Astrocyte (in vitro differentiated cells and primary cell): ENCODE measurements around the gene TMEM167B. TPM values are rescaled to one million over a fixed set of nuclear protein-coding genes. Genes with fewer than 3 reads are reported as not detected.

Experiments
- DNase-seq: peaks from one replicate; pipeline ENCODE4 v3.0.0-alpha.2; 2010; ENCODE audit warnings: low read depth
- FAIRE-seq: peaks from 2 replicates; lab custom pipeline; 2011; peaks lifted over from hg19 to GRCh38; lab: Jason Lieb, UNC
- H2AFZ ChIP-seq: 2 replicates; pipeline ENCODE4 v1.6.0; 2012; ENCODE audit warnings: low read depth, low read length, inconsistent platforms
- H3K27ac ChIP-seq: 2 replicates; pipeline ENCODE4 v1.5.1; 2011; ENCODE audit warnings: low read depth, low read length, inconsistent platforms
- H3K27me3 ChIP-seq: 2 replicates; pipeline ENCODE4 v1.6.0; 2011; ENCODE audit warnings: low read length, inconsistent platforms; ENCODE audit not compliant: insufficient read depth
- H3K36me3 ChIP-seq: 2 replicates; pipeline ENCODE4 v1.5.1; 2011; ENCODE audit warnings: low read length, inconsistent platforms; ENCODE audit not compliant: insufficient read depth
- H3K4me1 ChIP-seq: 2 replicates; pipeline ENCODE4 v1.5.1; 2011; ENCODE audit warnings: low read length, inconsistent platforms; ENCODE audit not compliant: insufficient read depth
- H3K4me2 ChIP-seq: 2 replicates; pipeline ENCODE4 v1.6.0; 2012; ENCODE audit warnings: low read length, inconsistent platforms
- H3K4me3 ChIP-seq: 2 replicates; pipeline ENCODE4 v1.5.1; 2011; ENCODE audit warnings: low read depth, mild to moderate bottlenecking, low read length, inconsistent platforms; ENCODE audit not compliant: insufficient read depth
- H3K79me2 ChIP-seq: 2 replicates; pipeline ENCODE4 v1.6.0; 2012; ENCODE audit warnings: mild to moderate bottlenecking, low read length, inconsistent platforms; ENCODE audit not compliant: insufficient read depth
- H3K9ac ChIP-seq: 2 replicates; pipeline ENCODE4 v1.6.0; 2012; ENCODE audit warnings: mild to moderate bottlenecking, low read length, inconsistent platforms
- H3K9me3 ChIP-seq: 2 replicates; pipeline ENCODE4 v1.5.1; 2012; ENCODE audit warnings: low read depth, mild to moderate bottlenecking, low read length, inconsistent platforms; ENCODE audit not compliant: insufficient read depth
- H4K20me1 ChIP-seq: 2 replicates; pipeline ENCODE4 v1.6.0; 2012; ENCODE audit warnings: low read length, inconsistent platforms; ENCODE audit not compliant: insufficient read depth
- H3K27ac Mint-ChIP-seq: one replicate; pipeline ENCODE4 v1.8.0; 2021; ENCODE audit warnings: mild to moderate bottlenecking, mixed read lengths; ENCODE audit not compliant: unreplicated experiment
- H3K27me3 Mint-ChIP-seq: one replicate; pipeline ENCODE4 v1.8.0; 2021; ENCODE audit warnings: low read depth, mixed read lengths; ENCODE audit not compliant: unreplicated experiment
- H3K36me3 Mint-ChIP-seq: one replicate; pipeline ENCODE4 v1.8.0; 2021; ENCODE audit warnings: low read depth, mixed read lengths; ENCODE audit not compliant: unreplicated experiment
- H3K4me1 Mint-ChIP-seq: one replicate; pipeline ENCODE4 v1.8.0; 2021; ENCODE audit warnings: low read depth, mixed read lengths; ENCODE audit not compliant: unreplicated experiment
- H3K4me3 Mint-ChIP-seq: one replicate; pipeline ENCODE4 v1.8.0; 2021; ENCODE audit warnings: mild to moderate bottlenecking, moderate library complexity, mixed read lengths; ENCODE audit not compliant: unreplicated experiment
- H3K9me3 Mint-ChIP-seq: one replicate; pipeline ENCODE4 v1.8.0; 2021; ENCODE audit warnings: mild to moderate bottlenecking, mixed read lengths; ENCODE audit not compliant: unreplicated experiment
- EZH2 ChIP-seq: IDR thresholded peaks from 2 replicates; pipeline ENCODE4 v1.6.1; 2012; ENCODE audit warnings: mild to moderate bottlenecking, low read length, inconsistent platforms; ENCODE audit not compliant: insufficient read depth
- total RNA-seq: library from RNA; stranded (reverse); gene quantifications from 2 replicates; pipeline ENCODE4 v1.2.1, GENCODE V29; 2021
- TF ChIP-seq, protein P1 (sequence below): IDR thresholded peaks from 2 replicates; pipeline ENCODE4 v1.5.1; 2011; ENCODE audit warnings: low read depth, mild to moderate bottlenecking, inconsistent platforms, low read length, moderate library complexity; ENCODE audit not compliant: insufficient read depth

The TMEM167B gene
- total RNA-seq, 1 donor from 2014 or later = 31.9 TPM

DNA sequence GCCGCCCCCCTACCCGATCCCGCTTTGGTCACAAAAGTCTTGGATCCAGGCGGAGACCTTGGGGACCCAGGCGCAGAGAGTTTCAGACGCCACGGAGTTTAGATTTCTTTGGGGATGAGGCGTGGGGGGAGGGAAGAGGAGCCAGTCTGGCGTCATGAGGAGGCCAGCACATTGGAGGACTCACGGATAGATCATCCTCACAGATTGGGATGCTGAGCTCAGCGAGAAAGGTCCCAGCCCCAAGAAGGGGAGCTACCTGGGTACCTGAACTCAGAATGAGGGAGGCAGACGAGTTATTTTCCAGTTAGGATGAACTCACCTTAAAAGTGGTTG is 23.7 kb downstream of the TMEM167B start:
- peak overlapping the region; percentile 63 for H2AFZ ChIP-seq
- H3K4me2 ChIP-seq = peak overlapping the region; percentile 81
- no peaks in the 10 kb centered on the region for H3K79me2 ChIP-seq
- no peaks in the 10 kb centered on the region for H3K9me3 ChIP-seq
- peaks cover 65% of the 10 kb centered on the region for H3K27me3 Mint-ChIP-seq
- H3K36me3 ChIP-seq = no peaks in the 10 kb centered on the region
- DNase-seq = no peak
- no peak overlapping the region for H3K27ac ChIP-seq
- H3K27me3 ChIP-seq = peaks cover 29% of the 10 kb centered on the region
- no peaks in the 10 kb centered on the region for H3K4me1 Mint-ChIP-seq
- H3K4me3 ChIP-seq = no peak overlapping the region
- no peak overlapping the region for H3K27ac Mint-ChIP-seq
- H3K4me3 Mint-ChIP-seq = no peak overlapping the region
- peaks cover 11% of the 10 kb centered on the region for H3K4me1 ChIP-seq
- no peak for FAIRE-seq
- H3K9me3 Mint-ChIP-seq = peaks cover 1% of the 10 kb centered on the region
- H3K9ac ChIP-seq = no peak overlapping the region
- no peaks in the 10 kb centered on the region for H4K20me1 ChIP-seq
- H3K36me3 Mint-ChIP-seq = peaks cover 2% of the 10 kb centered on the region
- TF ChIP-seq, protein P1, sequence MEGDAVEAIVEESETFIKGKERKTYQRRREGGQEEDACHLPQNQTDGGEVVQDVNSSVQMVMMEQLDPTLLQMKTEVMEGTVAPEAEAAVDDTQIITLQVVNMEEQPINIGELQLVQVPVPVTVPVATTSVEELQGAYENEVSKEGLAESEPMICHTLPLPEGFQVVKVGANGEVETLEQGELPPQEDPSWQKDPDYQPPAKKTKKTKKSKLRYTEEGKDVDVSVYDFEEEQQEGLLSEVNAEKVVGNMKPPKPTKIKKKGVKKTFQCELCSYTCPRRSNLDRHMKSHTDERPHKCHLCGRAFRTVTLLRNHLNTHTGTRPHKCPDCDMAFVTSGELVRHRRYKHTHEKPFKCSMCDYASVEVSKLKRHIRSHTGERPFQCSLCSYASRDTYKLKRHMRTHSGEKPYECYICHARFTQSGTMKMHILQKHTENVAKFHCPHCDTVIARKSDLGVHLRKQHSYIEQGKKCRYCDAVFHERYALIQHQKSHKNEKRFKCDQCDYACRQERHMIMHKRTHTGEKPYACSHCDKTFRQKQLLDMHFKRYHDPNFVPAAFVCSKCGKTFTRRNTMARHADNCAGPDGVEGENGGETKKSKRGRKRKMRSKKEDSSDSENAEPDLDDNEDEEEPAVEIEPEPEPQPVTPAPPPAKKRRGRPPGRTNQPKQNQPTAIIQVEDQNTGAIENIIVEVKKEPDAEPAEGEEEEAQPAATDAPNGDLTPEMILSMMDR = no peak
- peak; percentile 71 for TF ChIP-seq EZH2

DNA sequence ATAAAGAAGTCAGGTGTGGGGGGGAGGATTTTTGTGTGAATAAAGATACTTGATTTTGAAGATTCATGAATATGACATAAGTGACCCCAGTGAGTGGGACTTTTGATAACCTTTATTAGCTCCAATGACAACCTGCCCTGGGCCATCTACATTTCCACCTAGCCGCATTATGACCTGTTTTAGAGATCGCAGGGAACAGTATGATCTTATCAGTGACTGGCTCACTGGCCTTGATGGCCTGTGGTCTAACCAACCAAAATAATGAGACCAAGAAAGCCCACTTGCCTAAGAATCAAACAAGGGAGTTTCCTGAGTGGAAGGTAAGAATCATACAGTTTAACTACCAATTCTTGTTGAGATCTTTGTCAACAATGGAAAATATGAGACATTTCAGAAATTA is 25.1 kb downstream of the TMEM167B start:
- Mint-ChIP-seq H3K27ac (no peak overlapping the region), H3K9me3 (peaks cover 1% of the 10 kb centered on the region), H3K36me3 (peaks cover 1% of the 10 kb centered on the region), H3K4me3 (no peak overlapping the region), H3K4me1 (no peaks in the 10 kb centered on the region), H3K27me3 (peaks cover 56% of the 10 kb centered on the region)
- H3K79me2 ChIP-seq = no peaks in the 10 kb centered on the region
- H3K27me3 ChIP-seq = peaks cover 24% of the 10 kb centered on the region
- H3K4me1 ChIP-seq = peaks cover 11% of the 10 kb centered on the region
- TF ChIP-seq, protein P1 = no peak
- no peak for TF ChIP-seq EZH2
- FAIRE-seq (no peak), DNase-seq (no peak)
- no peaks in the 10 kb centered on the region for H4K20me1 ChIP-seq
- H3K36me3 ChIP-seq = no peaks in the 10 kb centered on the region
- no peak overlapping the region for H3K4me3 ChIP-seq
- H3K27ac ChIP-seq = no peak overlapping the region
- H3K9me3 ChIP-seq = no peaks in the 10 kb centered on the region
- no peak overlapping the region for H3K9ac ChIP-seq
- H2AFZ ChIP-seq = no peak overlapping the region
- no peak overlapping the region for H3K4me2 ChIP-seq

DNA sequence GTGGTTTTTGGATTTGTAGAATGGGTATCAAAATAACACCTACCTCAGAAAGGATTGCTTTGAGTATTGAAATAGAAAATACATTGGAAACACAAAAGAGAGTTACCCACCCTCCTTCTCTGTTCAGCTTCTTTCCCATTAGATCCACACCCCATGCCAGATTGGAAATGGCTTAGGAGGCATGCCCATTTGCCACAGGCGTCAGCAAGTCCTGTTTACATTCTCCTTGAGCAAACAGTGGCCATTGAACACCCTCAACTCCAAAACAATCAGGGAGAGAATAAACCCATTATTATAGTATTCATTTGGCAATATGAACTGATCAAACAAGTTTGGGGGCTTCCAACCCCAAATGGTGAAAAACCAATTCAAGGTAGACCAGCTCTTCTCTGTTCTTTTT is 25.7 kb downstream of the TMEM167B start:
- Histone ChIP-seq H3K27me3 (peaks cover 24% of the 10 kb centered on the region), H3K9ac (no peak overlapping the region), H4K20me1 (no peaks in the 10 kb centered on the region), H3K4me1 (peaks cover 11% of the 10 kb centered on the region), H3K4me3 (no peak overlapping the region), H3K4me2 (no peak overlapping the region), H3K36me3 (no peaks in the 10 kb centered on the region), H3K27ac (no peak overlapping the region), H3K9me3 (no peaks in the 10 kb centered on the region), H2AFZ (no peak overlapping the region), H3K79me2 (no peaks in the 10 kb centered on the region)
- peaks cover 52% of the 10 kb centered on the region for H3K27me3 Mint-ChIP-seq
- TF ChIP-seq, protein P1 = no peak
- TF ChIP-seq EZH2 = no peak
- FAIRE-seq (no peak), DNase-seq (no peak)
- H3K27ac Mint-ChIP-seq = no peak overlapping the region
- no peak overlapping the region for H3K4me3 Mint-ChIP-seq
- H3K4me1 Mint-ChIP-seq = no peaks in the 10 kb centered on the region
- peaks cover 1% of the 10 kb centered on the region for H3K9me3 Mint-ChIP-seq
- no peaks in the 10 kb centered on the region for H3K36me3 Mint-ChIP-seq
